ENCODE data around the gene NFAM1.

NFAM1 gene

GRCh38 chr22:42439021-42439567, 6.9 kb upstream of the NFAM1 start:
- DNase-seq = no peak

DNA sequence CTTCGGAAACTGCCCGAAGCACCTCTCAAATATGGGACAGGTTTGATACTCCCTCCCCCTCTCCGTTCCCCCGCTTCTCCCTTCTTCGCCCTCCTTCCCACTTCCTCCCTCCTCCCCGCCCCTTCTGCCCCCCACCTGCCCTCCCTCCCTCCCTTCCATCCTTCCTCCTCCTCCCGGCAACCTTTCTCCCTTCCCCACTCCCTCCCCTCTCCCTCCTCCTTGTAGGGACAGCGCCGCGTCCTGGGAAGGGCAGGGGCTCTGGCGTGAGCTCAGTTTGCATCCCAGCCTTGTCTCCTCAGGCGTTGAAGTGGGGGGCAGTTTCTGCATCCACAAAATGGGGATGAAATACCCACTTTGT, 6.1 kb upstream of the NFAM1 start:
- DNase-seq = no peak

GRCh38 chr22:42437488-42438292, 5.5 kb upstream of the NFAM1 start:
- DNase-seq = no peak

DNA sequence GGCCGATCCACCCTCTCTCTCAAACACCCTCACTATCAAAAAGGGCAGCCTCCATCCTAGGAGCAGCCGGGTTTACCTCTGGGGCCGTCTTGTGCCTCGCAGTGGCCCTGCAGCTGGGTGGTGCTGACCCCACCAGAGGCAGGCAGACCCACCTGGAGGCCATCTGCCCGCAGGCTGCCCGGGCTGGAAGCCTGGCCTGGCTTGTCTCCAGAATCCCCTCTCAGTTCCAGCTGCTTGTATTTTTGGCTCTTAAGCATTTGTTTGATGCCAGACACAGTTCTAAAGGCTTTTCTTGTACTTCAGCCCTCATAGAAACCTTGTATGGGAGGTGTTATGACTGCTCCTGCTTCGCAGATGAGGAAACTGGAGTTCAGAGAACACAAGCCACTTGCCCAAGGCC, 4.2 kb upstream of the NFAM1 start:
- DNase-seq = no peak

DNA sequence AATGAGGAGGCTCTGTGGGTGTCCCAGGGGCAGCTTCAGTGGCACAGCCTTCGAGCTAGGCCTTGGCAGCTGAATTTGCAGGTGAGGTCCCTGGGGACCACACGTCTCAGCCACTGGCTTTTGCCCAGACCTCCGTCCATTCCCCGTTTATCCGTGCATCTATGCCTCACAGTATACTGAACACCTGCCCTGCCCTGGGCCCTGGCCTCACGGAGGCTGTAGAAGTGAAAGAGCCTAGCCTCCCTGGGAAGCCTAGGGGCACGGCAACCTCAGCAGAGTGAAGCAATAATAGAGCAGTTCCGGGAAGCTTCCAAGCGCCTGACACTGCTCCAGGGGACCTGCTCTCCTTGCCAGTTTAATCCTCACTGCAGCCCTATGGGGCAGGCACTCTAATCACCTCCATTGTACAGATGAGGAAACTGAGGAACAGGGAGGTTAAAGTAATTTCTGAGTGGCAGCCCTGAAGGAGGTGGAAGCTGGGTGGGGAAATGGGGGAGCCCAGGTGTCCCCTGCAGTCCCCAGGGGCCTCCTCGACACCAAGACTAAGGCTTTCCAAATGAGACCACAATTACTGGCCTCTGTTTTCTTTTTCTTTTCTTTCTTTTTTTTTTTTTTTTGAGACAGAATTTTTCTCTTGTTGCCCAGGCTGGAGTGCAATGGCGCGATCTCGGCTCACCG, 2.7 kb upstream of the NFAM1 start:
- no peak for DNase-seq

DNA sequence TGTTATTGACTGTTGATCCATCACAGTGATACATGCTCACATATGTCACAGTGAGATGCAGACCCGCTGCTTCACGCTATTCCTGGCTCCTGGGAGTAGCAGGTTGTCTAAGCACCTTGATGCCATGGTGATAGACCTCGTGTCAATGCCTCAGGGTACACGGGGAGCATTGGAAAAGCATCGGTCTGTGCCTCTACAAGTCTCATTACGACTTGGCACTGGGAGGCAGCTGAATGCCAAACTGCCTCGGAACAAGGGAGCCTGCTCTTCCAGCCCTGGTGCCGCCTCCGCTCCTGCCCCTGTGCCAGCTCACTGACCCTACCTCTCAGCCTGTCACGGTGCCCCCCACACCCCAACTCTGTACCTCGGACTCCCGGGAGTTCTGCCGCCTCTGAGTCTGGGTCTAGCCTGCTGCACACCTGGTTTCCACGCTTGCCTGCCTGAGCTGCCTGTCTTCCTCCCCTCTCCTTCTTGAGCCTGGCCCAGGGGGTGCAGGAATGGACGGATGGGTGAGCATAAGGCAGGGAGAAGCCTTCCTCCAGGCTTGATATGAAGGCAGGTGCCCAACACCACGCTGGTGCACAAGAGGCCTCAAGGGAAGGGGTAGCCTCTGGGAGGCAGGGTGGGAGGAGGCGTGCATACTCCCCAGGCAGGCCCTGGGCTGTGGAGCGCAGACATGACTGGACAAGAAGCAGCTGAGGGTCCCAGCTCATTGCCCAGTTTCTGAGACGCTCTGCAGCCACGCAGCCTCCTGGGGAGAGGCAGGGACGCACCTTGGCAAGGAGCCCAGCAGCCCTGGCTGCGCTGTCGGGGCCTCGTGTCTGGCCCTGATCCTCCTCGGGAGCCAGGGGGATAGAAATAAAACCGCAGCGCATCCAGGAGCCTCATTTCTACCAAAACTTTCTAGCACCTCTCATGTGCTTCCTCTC, 1.8 kb upstream of the NFAM1 start:
- no peak for DNase-seq

DNA sequence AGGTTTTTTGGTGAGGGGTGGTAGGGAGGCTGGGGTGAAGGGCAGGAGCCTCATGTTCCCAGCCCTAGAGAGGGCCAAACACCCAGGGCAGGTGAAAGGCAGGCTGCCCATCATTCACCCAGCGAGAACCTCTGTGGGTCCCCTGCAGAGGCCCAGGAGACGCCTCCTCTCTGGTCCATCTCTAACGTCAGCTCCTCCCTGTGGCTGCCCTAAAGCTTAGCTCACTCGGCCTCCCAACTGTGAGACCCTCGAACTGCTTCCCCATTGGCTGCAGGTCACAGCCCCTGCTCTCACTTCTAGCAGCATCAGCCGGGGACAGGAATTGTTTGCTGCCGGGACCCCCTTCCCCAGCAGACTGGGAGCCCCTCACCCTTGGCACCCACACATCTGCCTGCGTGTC, 615 bp upstream of the NFAM1 start:
- DNase-seq = no peak

GRCh38 chr22:42431401-42432019, 693 bp downstream of the NFAM1 start:
- no peak for DNase-seq

DNA sequence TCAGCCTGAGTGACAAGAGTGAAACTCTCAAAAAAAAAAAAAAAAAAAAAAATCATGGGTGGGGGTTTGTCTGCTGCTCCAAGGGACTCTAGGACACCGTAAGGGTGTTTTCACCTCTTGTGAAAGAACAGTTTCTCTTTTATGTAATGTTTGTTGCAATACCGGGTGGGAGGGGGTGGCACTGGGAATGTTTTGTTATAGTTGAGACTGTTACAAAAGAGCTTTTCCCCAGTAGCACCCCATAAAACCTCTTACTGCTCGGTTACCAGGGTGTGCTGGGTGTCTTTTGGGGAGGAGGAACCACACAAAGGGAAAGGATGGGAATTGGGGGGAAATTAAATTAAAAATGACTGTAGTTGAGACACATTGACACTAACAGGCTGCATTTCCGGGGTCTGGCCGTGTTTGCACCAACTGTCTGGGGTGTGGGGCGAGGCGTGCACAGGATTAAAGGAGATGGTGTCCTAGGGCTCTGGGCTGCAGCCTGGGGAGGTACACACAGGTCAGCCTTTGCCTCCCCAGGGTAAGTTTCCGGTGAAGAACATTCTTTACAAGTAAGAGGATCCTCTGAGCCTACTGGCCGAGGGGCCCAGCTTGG, 1.6 kb downstream of the NFAM1 start:
- no peak for DNase-seq

DNA sequence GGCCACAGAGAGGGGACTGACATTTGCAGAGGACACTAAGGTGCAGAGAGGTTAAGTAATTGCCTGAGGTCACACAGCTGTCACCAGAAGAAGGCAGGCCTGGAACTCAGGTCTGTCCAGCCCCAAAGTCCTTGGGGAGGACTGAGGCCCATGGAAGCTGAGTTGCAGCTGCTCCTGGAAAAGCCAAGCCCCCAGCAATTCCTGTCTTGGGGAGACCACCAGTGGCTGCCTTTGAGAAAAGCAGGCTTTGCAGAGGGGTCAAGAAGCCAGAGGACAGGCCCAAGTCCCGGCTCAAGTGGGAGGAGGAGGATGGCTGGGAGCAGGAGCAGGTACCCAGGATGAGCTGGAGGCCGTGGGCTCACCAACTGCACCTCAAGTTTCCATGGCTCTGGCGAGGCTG, 3.4 kb downstream of the NFAM1 start:
- no peak for DNase-seq

DNA sequence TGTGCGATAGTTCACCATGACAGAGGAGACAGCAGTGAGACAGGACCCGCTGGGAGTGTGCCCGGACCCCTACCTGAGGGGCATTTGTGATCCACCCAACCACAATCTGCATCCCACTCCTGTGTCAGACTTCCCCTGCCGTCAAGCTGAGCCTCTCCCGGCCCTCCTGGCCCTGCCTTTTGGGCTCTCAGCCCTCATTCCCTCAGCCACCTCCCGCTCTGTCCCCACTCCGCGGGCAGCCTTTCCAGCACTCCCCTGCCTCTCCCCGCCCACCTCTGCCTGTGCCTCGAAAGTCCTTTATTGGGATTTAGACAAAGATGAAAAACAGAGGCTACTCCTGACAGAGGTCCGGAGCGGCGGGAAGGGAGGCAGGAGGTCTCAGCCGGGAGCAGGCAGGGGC, 4.2 kb downstream of the NFAM1 start:
- no peak for DNase-seq

DNA sequence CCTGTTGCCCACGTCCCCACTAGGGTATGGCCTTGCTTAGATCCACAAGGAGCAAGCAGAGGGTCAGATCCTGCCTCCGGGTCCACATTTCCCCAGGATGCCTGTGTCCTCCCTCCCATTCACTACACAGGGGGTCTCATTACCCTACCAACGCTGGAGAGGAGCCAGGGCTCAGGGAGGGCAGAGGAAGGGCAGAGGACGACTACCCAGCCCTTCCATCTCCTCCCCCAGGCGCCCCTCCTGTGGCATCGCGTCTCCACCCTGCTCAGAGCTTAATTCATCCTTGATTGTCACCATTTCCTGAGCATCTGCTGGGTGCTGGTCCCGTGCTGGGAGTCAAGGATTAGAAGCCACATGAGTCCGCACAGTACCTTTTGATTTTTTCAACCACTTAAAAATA, 5.0 kb downstream of the NFAM1 start:
- no peak for DNase-seq

GRCh38 chr22:42425989-42426355, 6.2 kb downstream of the NFAM1 start:
- DNase-seq = no peak

- no peak for DNase-seq
Measured at GRCh38 chr22:42425337-42425988, 6.7 kb downstream of the NFAM1 start.

DNA sequence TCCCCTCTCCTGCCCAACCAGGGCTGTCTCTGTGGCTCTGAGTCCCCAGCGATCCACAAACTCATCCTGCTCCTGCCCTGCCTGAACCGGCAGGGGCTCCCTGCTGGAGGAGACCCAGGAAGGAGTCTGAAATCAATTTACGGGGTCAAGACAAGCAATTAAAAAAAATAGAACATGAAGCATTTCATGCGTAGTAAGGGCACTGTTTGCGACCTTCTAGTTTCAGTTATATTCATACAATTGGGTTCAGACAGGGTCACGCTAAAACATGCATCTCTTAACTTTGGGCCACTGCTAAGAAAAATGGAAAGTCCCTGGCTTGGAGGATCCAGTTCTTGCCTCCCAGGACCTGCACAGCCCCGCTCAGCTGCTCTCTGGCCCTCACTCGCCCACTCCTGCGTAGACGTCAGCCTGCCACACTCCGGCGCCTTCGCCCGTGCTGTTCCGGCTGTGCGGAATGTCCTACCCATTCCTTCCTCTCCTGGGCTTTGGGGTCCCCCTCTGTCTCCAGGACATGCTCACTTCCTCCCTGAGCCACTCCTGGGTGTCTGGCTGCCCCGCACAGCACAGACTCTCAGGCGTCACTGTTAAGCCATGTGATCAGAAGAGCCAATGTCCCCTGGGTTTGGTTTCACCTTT, 12.8 kb downstream of the NFAM1 start:
- DNase-seq = no peak

DNA sequence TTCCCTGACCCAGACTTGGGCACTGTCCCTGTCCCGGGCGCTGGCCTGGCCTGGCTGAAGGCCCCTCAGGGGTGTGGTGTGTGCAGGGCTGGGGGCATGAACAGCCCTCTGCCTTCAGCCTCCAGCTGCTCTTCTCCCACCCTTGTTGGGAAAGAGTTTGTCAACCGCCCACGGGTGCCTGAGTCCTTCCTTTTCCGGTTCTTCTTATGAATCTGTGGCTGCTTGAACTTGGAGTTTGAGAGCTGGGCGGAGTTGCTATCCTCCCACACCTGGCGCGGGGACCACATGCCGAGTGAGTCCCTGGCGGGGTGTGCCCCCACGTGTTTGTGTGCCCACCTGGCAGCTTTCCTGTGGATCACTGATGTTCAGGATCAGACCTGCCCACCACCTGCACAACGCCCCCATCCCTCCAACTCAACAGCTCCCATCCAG, 13.4 kb downstream of the NFAM1 start:
- peak; percentile 35 for DNase-seq

DNA sequence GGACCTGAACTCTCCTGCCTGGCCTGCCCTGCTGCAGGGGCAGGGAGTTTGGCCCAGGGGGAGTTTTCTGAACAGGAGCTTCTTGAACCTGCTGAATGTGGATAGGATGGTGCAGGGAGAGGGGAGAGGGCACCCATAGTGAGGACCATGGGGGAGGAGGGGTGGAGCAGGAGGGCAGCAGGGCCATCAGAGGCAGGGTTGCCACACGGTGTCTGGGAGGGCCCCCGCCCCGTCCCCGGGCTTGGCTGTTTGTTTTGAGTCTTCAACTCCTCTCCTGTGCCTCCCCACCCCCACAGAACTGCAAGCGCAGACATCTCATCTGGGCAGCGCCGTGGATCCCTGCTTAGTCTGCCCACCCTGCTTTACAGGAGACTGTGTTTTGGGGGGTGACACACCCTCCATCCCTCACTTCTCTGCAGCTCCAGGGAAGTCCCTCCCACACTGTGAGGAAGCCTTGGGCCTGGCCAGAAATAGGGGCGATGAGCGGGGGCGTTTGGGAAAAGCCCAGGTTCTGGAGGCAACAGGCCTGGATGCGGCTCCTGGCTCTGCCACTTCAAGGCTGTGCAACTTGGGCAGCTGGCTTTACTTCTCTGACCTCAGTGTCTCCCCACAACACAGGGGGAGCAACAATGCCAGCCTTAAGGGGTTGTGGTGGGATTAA, 14.4 kb downstream of the NFAM1 start:
- DNase-seq = no peak

GRCh38 chr22:42416671-42417230, 15.5 kb downstream of the NFAM1 start:
- DNase-seq = no peak

DNA sequence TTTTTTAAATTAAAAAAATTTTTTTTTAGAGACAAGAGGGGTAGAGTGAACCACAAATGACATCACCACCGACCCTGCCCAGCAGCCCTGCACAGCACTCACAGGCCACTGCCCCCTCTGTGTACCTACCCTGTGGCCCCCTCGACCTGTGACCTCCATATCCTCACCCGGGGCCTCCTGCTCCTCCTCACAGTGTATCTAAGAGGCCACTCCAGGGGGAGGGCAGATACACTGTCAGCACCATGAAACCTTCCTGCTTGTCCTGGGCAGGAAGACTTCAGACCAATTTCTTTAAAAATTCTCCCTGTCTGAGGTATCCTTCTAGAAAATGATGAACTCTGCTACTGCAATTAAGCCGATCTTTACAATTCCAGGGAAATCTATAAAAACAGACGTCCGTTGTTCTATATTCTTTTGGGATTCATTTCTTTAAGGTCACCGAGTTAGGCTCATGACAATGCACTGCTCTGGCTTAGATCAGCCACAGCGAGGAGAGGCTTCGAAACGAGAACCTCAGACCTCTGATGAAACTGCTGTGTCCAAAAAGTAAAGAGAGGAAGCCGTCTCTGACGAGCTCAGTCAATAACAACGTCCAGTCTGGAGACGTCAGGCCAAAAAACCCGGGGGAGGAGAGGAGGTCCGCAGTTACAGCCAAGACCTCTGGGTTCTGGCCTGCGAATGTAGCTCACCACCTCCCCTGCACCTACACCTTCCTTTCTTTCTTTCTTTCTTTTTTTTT, 17.5 kb downstream of the NFAM1 start:
- DNase-seq = no peak

- no peak for DNase-seq
Measured at GRCh38 chr22:42414021-42414420, 18.2 kb downstream of the NFAM1 start.

Measured in GF-D8 (cell line).